Stimulated activated CD4-positive, alpha-beta T cell treated with anti-CD3 and anti-CD28 coated beads, Interleukin-4, amount 100 ng/mL, for 24 hours (primary cell): ENCODE results near the gene NEB.
"Not testable (repeated sequence)": the region's sequence is repeated elsewhere in the genome, so short reads cannot be mapped to it uniquely, and the experiment has no call there.

Experiments used
- DNase-seq: peaks from one replicate; pipeline ENCODE4 v3.0.0-alpha.2; 2020

The NEB gene

DNA sequence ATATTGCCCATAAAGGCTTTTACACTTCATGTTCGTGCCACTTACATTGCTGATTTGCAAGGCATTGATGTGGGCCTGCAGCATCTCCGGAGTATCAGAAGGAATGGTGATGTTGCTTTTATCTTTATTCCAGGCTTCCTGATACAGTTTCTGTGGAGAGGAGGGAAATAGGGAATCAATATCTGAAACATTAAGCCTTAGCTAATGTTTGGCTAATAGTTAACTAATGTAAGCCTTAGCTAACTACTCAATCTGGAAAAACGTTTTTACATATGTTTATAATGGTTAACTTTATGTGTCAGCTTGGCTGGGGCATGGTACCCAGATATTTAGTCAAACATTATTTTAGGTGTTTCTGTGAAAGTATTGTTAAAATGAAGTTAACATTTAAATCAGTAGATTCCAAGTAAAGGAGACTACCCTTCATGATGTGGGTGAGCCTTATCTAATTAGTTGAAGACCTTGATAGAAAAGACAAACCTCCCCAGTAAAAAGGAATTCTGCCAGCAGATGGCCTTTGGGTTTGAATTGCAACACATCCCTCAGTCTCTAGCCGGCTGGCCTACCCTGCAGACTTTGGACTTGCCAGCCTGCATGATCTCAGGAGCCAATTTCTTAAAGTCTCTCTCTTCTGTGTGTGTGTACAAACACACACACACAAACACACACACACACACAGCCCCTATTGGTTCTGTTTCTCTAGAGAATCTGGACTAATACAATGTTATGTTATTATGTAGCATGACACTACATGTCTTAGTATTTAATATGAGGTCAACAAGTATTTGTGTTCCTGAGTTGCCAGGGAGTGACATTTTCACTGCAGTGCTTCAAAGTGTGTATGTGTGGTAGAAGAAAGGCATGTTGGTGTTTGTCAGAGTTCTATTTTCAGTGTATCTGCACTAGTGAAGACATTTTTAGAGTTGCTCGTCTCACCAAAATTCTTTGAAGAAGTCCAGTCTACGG, 126.5 kb downstream of the NEB start:
- DNase-seq: not testable (repeated sequence)

DNA sequence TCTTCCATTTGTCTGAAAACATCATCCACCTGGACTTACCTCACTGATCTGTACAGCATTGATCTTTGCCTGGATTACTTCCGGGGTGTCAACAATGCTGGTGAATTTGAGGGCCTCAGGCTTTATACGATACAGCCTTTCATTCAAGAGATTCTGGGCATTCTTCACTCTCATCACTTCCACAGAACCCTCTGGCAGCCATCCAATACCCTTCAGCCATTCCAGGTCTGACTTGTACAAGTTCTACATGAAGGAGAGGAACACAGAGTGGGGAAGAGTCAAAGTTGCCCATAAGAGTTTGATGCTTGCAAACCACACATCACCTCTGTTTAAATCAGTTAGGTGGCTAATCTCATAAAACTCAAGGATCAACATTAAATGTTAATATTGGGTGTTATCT, 130.7 kb downstream of the NEB start:
- DNase-seq: not testable (repeated sequence)

DNA sequence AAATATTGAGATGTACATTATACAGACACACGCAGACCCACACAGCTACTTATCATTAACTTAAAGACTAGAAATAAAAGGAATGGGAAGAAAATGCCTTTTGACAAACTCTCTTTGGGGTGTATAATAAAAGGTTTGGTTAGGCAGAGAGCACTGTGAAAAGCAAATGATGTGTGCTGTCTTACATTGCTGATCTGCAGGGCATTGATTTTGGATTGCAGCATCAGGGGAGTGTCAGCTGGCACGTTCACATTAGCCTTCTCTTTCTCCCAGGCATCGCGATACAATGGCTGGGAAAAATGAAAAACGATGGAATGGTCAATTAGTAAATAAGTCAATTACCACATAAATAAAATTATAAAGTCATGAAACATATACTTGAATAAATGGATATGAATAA, 131.9 kb downstream of the NEB start:
- DNase-seq: not testable (repeated sequence)

DNA sequence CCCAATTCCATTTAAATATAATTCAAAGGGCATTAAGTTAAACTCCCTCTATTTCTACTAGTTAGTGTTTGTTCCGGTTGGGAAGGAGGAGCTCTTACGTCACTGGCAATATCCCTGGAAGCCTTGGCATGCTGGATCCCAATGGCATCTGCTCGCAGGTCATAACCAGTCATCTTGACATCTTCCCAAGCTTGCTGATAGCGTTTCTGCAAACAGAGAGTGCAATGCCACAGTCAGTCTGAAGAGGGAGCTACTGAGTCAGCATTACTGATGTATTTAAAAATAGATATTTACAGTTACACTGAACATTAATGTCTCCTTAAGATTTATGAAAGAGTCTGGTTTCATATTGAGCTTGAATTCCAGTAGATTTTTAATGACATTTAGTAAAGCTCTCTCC, 132.5 kb downstream of the NEB start:
- DNase-seq: not testable (repeated sequence)

DNA sequence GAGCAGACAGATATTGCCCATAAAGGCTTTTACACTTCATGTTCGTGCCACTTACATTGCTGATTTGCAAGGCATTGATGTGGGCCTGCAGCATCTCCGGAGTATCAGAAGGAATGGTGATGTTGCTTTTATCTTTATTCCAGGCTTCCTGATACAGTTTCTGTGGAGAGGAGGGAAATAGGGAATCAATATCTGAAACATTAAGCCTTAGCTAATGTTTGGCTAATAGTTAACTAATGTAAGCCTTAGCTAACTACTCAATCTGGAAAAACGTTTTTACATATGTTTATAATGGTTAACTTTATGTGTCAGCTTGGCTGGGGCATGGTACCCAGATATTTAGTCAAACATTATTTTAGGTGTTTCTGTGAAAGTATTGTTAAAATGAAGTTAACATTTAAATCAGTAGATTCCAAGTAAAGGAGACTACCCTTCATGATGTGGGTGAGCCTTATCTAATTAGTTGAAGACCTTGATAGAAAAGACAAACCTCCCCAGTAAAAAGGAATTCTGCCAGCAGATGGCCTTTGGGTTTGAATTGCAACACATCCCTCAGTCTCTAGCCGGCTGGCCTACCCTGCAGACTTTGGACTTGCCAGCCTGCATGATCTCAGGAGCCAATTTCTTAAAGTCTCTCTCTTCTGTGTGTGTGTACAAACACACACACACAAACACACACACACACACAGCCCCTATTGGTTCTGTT, 137.2 kb downstream of the NEB start:
- DNase-seq: not testable (repeated sequence)

DNA sequence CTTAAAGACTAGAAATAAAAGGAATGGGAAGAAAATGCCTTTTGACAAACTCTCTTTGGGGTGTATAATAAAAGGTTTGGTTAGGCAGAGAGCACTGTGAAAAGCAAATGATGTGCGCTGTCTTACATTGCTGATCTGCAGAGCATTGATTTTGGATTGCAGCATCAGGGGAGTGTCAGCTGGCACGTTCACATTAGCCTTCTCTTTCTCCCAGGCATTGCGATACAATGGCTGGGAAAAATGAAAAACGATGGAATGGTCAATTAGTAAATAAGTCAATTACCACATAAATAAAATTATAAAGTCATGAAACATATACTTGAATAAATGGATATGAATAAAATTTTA, 142.4 kb downstream of the NEB start:
- DNase-seq: not testable (repeated sequence)

DNA sequence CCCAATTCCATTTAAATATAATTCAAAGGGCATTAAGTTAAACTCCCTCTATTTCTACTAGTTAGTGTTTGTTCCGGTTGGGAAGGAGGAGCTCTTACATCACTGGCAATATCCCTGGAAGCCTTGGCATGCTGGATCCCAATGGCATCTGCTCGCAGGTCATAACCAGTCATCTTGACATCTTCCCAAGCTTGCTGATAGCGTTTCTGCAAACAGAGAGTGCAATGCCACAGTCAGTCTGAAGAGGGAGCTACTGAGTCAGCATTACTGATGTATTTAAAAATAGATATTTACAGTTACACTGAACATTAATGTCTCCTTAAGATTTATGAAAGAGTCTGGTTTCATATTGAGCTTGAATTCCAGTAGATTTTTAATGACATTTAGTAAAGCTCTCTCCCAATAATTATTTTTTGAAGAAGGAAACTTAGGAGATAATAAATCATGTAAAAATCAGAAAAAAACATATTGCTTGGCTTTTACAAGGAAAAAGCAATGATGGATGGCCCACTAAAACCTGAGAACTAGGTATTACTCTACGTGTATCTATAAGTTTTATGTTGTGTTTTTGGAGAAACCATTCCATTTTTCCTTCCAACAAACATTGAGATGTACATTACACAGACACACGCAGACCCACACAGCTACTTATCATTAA, 142.9 kb downstream of the NEB start:
- not testable (repeated sequence) for DNase-seq

DNA sequence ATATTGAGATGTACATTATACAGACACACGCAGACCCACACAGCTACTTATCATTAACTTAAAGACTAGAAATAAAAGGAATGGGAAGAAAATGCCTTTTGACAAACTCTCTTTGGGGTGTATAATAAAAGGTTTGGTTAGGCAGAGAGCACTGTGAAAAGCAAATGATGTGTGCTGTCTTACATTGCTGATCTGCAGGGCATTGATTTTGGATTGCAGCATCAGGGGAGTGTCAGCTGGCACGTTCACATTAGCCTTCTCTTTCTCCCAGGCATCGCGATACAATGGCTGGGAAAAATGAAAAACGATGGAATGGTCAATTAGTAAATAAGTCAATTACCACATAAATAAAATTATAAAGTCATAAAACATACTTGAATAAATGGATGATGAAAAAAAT, 153.0 kb downstream of the NEB start:
- DNase-seq: not testable (repeated sequence)

DNA sequence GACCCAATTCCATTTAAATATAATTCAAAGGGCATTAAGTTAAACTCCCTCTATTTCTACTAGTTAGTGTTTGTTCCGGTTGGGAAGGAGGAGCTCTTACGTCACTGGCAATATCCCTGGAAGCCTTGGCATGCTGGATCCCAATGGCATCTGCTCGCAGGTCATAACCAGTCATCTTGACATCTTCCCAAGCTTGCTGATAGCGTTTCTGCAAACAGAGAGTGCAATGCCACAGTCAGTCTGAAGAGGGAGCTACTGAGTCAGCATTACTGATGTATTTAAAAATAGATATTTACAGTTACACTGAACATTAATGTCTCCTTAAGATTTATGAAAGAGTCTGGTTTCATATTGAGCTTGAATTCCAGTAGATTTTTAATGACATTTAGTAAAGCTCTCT, 153.6 kb downstream of the NEB start:
- DNase-seq: not testable (repeated sequence)

DNA sequence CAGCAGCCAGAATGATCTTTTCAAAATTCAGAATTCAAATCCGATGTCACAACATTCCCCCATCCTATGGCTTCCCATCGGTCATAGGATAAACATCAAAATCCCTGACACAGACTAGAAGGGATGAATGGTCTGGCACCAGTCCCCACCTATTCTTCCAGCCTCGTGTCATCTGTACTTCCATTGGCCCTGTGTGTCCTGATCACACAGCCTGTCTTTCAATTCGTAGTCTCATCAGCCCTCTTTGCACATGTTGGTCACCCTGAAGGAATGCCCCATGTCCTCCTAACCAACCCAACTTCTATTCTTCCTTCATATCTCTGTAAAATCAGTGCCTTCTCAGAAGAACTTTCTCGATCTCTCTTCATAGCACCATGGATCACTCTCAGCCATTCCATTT, 157.2 kb downstream of the NEB start:
- no peak for DNase-seq

DNA sequence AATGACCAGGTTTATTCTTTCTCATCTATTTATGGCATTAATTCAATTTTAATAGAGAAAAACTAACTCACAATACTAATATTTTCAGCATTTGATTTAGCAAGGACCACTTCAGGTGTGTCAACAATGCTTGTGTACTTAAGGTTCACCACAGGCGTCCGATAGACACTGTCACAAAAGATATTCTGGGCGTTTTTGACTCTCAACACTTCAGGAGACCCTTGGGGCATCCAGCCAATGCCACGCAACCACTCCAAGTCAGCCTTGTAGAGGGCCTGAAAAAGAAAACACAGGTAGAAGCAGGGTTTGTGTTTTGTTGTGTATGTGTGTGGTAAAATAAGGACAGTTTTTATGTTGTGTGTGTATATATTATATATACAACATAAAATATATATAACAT, 158.2 kb downstream of the NEB start:
- DNase-seq: no peak

DNA sequence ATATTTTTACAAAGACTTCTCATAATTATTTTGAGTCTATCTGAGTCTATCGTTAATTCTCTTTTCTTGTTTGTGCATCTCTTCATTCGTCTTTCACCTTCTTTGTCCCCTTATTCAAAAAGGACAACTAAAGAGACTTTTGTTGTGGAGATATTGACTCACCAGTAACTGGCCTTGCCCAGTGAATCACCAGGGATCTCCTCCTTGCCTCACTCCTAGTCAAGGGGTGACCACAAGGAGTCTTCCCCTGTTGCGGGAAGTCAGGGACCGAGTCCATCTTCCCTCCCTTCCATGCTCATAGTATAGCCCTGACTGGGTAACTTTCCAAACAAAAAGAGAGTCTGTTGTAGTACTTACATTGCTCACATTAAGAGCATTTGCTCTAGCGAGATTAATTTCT, 158.9 kb downstream of the NEB start:
- no peak for DNase-seq

DNA sequence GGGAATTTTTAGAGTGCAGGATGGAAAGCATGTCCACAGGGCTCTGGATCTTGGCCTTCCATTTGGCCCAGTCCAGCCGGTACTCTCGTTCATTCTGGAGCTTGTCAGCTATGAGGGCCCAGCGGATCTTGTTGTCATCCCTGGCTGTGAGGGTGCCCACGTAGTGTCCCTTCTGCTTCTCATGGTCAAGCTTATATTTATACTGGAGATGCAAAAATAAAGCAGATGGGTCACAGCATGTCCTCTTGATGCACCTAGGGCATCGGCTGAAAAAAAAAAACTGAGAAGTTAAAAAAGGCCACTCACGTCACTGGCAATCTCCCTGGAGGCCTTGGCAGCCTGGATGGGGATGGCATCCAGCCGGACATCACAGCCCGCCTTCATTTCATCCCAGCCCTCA, 164.1 kb downstream of the NEB start:
- no peak for DNase-seq

DNA sequence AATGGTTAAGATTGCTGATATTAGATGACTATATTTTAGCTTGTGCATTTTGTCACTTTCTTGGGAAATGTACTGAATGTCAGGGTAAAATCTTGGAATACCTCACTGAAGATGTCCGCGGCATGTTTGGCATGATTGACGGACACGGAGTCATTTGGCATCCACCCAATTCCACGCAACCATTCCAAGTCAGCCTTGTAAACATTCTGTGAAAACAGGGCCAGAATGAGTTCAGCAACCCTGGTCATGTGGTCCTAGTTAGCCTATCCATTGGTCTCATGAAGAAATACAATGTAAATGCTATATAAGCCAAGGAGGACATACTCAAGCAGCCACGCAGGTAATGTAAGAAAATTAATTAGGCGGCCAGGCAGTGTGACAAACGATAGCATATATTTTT, 165.1 kb downstream of the NEB start:
- no peak for DNase-seq

DNA sequence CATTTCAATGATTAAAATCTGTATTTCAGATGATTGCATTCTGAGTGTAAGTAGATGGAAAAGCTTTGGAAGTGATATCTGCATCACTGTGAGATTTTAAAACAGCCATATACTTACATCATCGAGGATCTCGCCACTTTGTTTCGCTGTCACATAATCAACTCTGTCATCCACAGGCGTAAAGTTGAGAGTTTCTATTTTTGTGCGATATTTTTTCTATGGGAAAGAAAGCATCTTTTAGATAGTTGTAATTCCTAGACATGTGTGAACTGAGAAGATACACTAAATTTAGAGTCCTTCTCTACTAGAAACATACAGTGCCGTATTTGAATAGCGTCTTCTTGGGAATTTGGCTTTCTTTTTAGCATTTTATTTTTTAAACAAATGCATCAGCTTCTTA, 165.8 kb downstream of the NEB start:
- no peak for DNase-seq

DNA sequence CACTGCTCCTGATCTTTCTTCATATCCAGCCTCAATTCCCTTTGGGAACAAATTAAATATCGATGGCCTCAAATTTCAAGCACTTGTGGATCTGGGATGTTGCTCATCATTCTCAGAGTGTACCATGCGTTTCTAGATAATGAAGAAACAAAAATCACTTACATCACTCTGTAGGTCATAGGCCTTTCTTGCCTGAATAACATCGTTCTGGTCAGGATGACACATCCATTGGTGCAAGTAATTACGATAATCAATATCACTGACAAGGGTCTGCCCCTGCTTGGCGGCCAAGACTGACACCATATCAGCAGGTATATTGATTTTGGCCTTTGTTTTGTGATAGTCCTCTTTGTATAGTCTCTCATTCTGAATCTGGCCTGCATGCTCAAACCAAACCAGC, 167.3 kb downstream of the NEB start:
- no peak for DNase-seq

DNA sequence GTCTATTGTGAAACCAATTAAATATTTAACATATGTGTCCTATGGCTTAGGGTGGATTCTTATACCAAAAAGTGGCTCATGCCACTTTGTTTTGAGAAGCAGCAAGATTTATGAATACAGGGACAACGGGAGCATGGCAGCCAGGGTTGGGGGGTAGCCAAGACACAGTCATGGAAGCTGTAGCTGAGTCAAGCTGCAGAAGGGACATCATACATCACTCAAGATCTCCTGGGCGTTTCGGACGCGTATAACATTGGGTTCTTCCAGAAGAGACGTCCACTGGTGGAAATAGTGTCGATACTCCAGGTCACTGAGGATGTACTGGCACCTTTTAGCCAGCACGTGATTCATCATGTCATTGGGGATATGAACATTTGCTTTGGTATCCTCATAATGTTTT, 171.9 kb downstream of the NEB start:
- DNase-seq: no peak

DNA sequence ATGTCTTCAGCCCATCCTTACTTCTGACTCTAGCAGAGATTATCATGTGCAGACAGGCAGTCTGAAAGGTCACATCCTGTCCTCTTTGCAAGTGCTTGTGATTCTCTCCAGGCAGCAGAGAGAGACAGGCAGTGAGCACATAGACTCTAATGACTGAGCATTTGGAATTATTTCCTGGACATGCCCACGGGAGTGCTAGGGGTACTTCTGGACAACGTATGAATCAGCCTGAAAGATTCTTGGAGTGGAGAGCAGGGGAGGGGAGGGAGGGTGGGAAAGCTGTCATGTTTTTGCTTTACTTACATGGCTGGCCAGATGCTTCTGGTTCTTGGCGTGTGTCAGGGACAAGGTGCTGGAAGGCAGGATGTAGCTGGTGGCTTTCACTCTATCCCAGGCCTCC, 174.0 kb downstream of the NEB start:
- DNase-seq: no peak

DNA sequence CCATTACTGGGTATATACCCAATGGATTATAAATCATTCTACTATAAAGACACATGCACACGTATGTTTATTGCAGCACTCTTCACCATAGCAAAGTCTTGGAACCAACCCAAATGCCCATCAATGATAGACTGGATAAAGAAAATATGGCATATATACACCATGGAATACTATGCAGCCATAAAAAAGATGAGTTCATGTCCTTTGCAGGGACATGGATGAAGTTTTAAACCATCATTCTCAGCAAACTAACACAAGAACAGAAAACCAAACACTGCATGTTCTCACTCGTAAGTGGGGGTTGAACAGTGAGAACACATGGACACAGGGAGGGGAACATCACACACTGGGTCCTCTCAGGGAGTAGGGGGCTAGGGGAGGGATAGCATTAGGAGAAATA, 174.8 kb downstream of the NEB start:
- DNase-seq: not testable (repeated sequence)

DNA sequence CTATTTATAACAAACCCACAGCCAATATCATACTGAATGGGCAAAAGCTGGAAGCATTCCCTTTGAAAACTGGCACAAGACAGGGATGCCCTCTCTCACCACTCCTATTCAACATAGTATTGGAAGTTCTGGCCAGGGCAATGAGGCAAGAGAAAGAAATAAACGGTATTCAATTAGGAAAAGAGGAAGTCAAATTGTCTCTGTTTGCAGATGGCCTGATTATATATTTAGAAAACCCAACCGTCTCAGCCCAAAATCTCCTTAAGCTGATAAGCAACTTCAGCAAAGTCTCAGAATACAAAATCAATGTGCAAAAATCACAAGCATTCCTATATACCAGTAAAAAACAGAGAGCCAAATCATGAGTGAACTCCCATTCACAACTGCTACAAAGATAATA, 176.4 kb downstream of the NEB start:
- DNase-seq: not testable (repeated sequence)

DNA sequence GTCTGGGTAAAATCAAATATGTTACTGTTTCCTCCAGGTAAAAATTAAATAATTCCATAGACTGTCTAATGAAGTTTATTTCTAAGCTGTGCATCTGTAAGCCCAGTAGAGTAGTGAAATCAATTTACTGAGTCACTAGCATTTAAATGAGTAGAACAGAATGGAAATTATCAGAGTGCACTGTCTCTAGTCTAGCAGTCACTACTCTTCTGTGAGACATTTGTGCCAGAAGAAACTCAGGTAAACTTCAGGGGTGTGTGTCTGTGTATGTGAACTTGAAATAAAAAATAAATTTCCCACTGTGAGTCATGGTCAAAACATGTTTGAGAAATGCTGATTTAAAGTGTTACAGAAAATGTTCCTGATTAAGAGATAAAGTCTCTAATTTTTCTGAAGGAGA, 178.2 kb downstream of the NEB start:
- no peak for DNase-seq

DNA sequence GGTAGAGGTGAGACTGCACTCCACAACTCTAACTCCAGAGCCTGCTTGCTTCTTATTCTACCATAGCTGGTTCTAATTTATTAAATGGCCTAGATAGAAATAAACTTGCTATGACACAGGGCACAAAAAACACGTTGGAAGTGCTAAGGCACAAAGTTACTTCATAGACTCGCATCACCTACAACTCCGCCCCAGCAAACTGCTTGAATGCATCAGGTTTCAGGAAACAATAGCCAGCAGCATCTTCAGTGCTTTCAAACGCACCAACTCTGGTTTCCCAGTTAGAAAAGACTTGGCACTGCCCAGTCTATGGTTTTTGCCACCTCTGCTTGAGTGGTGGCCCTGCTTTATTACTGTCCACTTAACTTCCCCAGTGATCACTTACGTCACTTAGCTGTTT, 182.0 kb downstream of the NEB start:
- no peak for DNase-seq

DNA sequence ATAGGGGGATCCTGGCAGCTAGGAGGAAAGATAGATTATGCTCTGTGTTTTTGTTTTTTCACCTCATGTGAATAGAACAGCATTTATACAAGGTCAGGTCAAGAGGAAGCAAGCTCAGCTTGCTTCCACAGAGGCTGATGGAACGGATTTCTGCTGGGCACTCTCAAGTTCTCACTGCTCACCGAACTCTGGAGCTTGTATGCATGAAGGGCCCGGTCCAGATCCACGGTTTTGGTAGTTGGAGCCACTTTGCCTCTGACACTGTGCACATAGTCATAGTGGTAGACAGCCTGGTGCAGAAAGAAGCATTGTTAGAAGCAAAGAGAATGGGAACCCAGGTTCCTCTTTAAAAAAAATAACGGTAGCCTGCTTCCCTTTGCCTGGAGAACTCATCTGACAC, 182.7 kb downstream of the NEB start:
- DNase-seq: no peak

DNA sequence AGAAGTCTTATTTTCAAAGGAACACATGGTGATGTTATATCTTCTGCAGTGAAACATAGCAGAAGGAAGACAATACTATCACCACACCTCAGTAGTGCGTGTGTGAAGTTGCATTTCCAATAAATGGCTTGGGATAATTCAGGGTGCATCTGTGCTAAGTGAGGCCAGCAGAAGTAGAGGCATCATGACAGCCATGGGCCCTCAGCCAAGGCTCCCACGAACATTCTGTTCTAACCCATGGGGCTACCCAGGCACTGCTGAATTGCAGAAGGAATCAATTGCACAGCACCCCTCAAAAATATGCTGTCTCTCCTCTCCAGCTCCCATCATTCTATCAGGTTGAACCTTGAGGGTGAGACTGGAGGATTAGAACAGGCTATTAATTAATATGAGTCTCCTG, 185.1 kb downstream of the NEB start:
- no peak for DNase-seq
